Fibroblast of the aortic adventitia (primary cell): Measurements from ENCODE around the gene QDPR. TPM values are rescaled to one million over a fixed set of nuclear protein-coding genes. Genes with fewer than 3 reads are reported as not detected.

Experiments
- DNase-seq: peaks from one replicate; pipeline ENCODE4 v3.0.0-alpha.2; 2010; ENCODE audit warnings: low read depth
- H3K4me3 ChIP-seq: 2 replicates; pipeline ENCODE4 v1.5.1; 2011; ENCODE audit warnings: low read depth, mild to moderate bottlenecking, control low read depth, low read length, moderate library complexity
- CTCF ChIP-seq: IDR thresholded peaks from 2 replicates; pipeline ENCODE4 v1.5.1; 2011; ENCODE audit warnings: mild to moderate bottlenecking, low read length, control low read depth, inconsistent platforms; ENCODE audit not compliant: insufficient read depth
- total RNA-seq: library from RNA; depleted of rRNA; stranded (reverse); fragments of >200 nt; gene quantifications from 2 replicates; pipeline ENCODE4 v1.2.3, GENCODE V29; 2012; ENCODE audit warnings: low replicate concordance

QDPR gene
- total RNA-seq, 1 donor, result 38.7 TPM

- TF ChIP-seq CTCF, result no peak
- DNase-seq, result no peak
- no peak overlapping the region for H3K4me3 ChIP-seq
Observed at GRCh38 chr4:17515445-17516407, 3.8 kb upstream of the QDPR start.

GRCh38 chr4:17514865-17515264, 3.0 kb upstream of the QDPR start, which contains the start of gene CLRN2:
CLRN2 (plus strand) TSS chr4:17515165; CDS start chr4:17515267, 102 bp downstream.
- H3K4me3 ChIP-seq, result no peak within 1 kb of the TSS
- no peak for DNase-seq
- no peak for TF ChIP-seq CTCF

GRCh38 chr4:17512973-17513665, 1.2 kb upstream of the QDPR start:
- no peak for TF ChIP-seq CTCF
- no peak overlapping the region for H3K4me3 ChIP-seq
- DNase-seq, result no peak

- H3K4me3 ChIP-seq, result peak overlapping the region; percentile 77
- DNase-seq, result peak; percentile 47
- TF ChIP-seq CTCF, result no peak
Observed at GRCh38 chr4:17511509-17511949, 361 bp downstream of the QDPR start.

- no peak for TF ChIP-seq CTCF
- H3K4me3 ChIP-seq, result peak overlapping the region; percentile 77
- DNase-seq, result peak; percentile 33
Observed at GRCh38 chr4:17511051-17511450, 839 bp downstream of the QDPR start.

GRCh38 chr4:17510582-17510981, 1.3 kb downstream of the QDPR start:
- H3K4me3 ChIP-seq, result peak overlapping the region; percentile 77
- no peak for TF ChIP-seq CTCF
- no peak for DNase-seq
